ENCODE measurements around the gene EHD4.

The EHD4 gene

DNA sequence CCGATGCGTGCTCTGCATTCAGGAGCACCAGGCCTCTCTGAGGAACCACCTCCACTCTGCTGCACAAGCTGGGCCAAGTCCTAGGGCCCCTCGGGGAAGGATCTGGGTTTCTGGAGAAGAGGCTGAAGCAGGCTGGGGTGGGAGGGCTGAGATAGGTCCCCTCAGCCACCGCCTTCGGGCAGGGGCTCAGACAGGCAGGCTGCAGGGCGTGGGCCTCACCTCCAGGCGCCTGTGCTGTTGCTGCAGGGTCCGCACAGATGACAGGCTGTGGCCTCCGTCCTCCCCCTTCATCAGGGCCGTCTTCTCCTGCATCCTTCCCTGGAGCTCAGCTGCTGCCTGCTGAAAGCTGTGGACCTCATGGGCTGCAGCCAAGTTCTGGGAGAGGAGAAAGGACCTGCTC, 118.5 kb downstream of the EHD4 start:
- DNase-seq = no peak

DNA sequence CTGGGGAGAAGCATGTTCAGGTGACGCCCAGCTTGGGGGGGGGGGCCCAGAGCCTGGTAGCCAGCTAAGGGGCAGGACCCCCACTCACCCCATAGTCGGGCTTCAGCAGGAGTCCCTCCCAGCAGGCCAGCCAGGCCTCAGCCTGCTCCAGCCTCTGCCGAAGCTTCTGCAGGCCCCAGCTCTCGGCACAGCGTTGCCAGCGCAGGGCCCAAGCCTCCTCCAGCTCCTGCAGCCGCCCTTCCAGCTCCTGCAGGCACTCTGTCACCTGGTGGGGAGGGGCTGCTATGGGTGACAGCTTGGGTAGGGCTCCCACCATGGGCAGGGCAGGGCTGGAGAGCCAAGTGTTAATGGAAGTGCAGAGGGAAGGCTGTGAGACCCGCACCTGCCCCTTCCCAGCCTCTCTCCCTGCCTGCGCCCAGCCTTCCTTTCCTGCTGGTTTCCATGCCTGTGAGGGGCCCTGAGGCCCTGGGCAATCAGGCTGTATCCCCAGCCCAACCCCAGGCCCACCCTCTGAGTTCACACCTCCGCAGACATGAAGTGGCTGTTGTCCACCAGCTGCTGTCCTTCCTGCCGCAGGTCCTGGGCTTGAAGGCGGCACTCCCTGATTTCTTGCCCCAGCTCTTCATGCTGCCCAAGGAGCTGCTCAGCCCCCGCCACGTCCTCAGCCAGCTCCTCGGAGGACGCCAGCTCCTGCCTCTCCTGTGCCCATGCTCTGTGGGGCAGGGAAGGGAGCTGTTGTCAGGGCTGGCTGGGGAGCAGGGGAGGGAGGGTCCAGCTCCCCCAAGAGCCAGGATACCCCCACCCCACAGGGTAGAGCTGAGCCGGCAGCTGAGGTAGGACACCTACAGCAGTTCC, 119.4 kb downstream of the EHD4 start:
- no peak for DNase-seq

DNA sequence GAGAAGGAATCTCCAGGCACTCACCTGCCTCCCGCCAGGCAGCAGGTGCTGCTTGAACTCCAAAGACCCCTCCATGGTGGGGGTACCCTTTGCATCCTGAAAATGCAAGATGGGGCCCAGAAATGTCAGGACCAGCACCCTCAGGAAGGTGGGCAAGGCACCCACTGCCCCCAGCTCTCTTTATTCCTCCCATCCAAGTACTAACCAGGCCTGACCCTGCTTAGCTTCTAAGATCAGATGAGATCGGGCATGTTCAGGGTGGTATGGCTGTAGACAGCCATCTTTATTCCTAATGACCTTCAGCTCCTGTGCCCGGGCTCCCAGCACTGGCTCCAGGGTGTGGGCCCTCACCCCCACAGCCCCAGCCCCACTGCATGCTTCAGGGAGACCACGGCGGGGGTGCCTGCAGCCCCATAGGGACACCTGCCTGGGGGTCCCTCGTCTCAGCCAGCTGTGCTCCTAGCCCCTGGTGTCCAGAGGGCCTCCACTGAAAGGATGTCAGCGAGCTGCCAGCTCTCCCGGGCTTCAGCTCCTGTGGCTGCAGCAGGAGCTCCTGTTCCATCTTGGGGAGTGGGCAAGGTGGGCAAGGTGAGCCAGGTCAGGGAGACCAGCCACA, 120.5 kb downstream of the EHD4 start:
- DNase-seq = no peak

DNA sequence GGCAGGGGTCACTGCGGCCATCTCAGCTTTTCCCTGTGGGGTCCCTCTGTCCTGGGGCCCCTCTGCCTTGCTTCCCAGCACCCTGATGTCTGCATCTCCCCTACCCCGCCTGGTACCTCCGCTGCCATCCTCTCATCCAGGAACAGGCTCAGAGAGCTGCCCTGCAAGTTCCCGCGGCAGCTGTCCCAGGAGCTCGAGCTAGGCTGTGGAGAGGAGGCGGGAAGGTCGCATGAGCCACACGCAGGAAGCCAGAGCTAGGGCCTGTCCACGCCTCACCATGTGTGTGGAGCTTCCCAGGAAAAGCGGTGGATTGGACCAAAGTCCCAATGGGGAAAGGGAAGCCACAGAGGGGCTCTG, 121.2 kb downstream of the EHD4 start:
- DNase-seq = no peak

DNA sequence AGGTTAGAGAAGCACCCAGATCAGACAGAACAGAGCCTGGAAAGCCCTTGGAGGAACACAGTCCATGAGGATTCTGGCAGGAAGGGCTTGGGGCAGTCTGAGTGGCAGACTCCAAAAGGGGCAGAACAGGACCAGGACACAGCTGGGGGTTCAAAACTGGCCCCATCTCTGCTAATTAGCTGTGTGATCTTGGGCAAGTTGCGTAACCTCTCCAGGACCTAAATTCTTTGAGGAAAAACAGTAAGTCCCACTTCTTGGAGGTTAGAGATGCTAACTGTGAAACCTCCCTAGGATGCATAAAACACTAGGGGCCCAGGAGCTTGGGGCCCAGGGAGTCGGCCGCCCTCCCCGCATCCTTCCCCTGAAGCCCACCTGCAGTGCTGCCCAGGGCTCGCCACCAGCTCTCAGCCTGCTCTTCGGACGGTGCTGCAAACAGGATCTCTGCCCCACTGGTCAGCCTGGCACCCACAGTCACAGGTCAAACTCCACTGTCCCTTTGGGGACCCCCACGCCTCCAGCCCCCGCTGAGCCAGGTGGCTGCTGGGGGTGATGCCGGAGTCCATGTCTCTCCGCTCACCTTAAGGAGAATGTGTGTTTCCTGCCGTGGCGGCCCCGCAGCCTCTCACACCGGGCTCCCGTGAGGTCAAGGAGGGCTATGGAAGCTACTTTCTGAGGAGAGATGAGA, 121.7 kb downstream of the EHD4 start:
- no peak for DNase-seq

DNA sequence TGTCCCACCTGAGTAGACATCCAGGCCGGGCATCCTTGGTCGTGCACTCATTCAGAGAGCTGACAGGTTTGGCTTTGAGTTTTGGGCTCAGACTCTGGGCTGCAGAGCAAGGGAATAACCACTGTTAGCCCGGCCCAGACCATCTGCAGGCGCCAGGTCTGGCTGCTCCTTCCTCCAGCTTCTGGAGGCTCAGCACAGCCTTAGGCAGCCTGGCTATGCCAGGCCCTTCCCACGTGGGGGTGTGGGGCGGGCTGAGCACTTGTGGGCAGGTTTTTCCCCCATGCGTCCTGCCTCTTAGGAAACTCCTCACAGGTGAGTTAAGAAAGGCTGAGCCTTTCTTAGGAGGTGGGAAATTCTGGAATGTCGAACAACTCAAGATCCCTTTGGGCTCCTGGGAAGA, 122.5 kb downstream of the EHD4 start:
- DNase-seq = no peak

DNA sequence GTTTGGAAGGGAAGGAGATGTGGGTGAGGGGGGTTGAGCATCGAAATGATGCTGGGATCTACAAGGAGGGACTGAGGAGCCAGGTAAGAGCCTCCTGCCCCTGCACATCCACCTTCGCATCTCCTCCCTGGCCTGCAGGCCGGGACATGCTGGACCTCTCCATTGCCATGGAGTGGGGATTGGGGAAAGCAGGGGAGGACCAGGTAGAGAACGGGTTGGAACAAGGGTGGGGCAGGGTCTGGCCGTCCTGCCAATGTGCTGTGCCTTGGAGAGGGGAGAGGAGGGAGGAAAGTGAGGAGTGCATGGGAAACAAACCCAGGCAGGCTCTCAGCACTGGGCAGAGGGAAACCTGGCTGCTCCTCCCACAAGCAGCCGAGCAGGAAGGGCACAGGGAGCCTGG, 123.2 kb downstream of the EHD4 start:
- DNase-seq = no peak

DNA sequence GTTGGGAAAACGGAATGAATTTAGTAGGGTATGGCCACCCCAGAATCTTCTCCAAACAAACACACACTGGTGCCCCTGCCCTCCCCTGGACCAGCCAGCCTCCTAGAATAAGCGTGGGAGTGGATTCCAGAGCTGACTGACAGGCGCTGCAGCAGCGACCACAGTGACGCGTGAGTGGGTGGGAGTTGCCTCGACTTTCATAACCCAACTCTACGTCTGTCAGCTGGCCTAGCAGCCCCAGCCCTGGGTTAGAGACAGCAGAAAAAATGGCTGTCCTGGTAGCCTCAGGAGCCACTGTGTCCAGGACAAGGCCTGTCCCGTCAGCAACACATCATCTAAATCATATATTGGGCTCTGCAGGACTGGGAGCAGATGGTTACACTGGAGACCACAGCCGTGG, 123.7 kb downstream of the EHD4 start:
- no peak for DNase-seq

DNA sequence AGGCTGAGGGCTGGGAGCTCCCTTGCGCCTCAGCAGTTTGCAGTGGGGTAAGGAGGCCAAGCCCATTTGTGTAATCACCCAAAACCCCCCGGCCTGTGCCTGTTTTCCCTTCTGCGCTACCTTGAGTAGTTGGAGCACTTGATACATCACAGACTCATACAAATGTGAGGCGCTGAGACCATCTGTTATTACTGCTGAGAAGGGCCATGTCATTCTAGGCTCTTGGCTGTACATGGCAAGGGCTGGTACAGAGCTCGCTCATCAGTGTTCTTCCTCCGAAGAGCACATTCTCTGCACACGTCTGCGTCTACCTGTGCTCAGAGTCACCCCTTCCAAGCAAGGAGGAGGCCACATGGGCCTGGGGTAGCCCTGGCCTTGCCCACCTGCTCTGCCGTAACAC, 124.4 kb downstream of the EHD4 start:
- no peak for DNase-seq

DNA sequence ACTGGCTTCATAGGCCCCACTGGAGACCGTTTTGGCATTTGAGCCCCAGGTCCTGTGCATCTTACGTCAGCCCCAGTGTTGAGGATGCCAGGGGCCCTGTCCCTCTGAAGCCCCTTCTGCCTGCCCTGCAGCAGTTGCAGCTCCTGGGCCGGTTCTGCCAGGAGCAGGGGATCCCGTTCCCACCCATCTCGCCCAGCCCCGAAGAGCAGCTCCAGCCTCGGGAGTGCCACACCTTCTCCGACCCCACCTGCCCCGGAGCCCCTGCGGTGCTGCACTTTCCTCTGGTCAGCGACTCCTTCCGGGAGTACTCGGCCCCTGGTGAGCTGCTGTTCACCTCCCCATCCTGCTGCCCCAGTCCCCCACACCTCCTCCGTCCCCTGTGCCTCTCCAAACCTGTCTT, 125.2 kb downstream of the EHD4 start:
- no peak for DNase-seq

Measured in EL (cell line).